PC-3 (cell line): Measurements from ENCODE around the gene AUP1. TPM values are rescaled to one million over a fixed set of nuclear protein-coding genes. Genes with fewer than 3 reads are reported as not detected.
"Not testable (repeated sequence)": the region's sequence is repeated elsewhere in the genome, so short reads cannot be mapped to it uniquely, and the experiment has no call there.

ENCODE experiments used
- ATAC-seq: fragments of 200-7000 bp; cut with Tn5 transposase; 2 replicates; pipeline ENCODE4 v1.9.1; 2020; ENCODE audit warnings: mild to moderate bottlenecking, moderate library complexity
- BruUV-seq: library from RNA; stranded (reverse); fragments of 400-500 nt; replicated peaks from 2 replicates; lab custom pipeline; 2021; lab: Mats Ljungman, UMichigan
- CTCF ChIA-PET: fragments of 300-600 bp; sonication (Branson Sonifier 250); formaldehyde crosslinking; loops from one replicate; lab custom pipeline; 2022; ENCODE audit warnings: antibody characterized with exemption; lab: Charles Lee
- POLR2A ChIA-PET: fragments of 300-600 bp; sonication (Branson Sonifier 250); formaldehyde crosslinking; loops from one replicate; lab custom pipeline; 2022; ENCODE audit warnings: antibody characterized with exemption; ENCODE audit not compliant: unreplicated experiment; lab: Charles Lee
- DNase-seq: peaks from one replicate; pipeline ENCODE4 v3.0.0-alpha.2; 2015
- H2AFZ ChIP-seq: fragments of 300-600 bp; sonication (generic); 2 replicates; pipeline ENCODE4 v1.6.0; 2016; ENCODE audit warnings: antibody characterized with exemption, low read length
- H3F3A ChIP-seq: fragments of 300-600 bp; sonication (generic); one replicate; pipeline ENCODE4 v1.6.0; 2017; ENCODE audit warnings: antibody characterized with exemption, low read length, control low read depth, mild to moderate bottlenecking; ENCODE audit not compliant: unreplicated experiment
- H3K27ac ChIP-seq: fragments of 300-600 bp; sonication (generic); 2 replicates; pipeline ENCODE4 v1.5.1; 2016; ENCODE audit warnings: mild to moderate bottlenecking, low read length
- H3K27me3 ChIP-seq: fragments of 300-600 bp; sonication (generic); 2 replicates; pipeline ENCODE4 v1.6.1; 2016; ENCODE audit warnings: low read length, mixed read lengths
- H3K36me3 ChIP-seq: fragments of 300-600 bp; sonication (generic); 2 replicates; pipeline ENCODE4 v1.6.1; 2016; ENCODE audit warnings: low read depth, mixed run types, low read length, mixed read lengths
- H3K4me1 ChIP-seq: fragments of 300-600 bp; sonication (generic); 2 replicates; pipeline ENCODE4 v1.5.1; 2016; ENCODE audit warnings: low read length; ENCODE audit not compliant: insufficient read depth
- H3K4me2 ChIP-seq: fragments of 300-600 bp; sonication (generic); 2 replicates; pipeline ENCODE4 v1.6.0; 2016; ENCODE audit warnings: low read length
- H3K4me3 ChIP-seq: fragments of 300-600 bp; sonication (generic); 2 replicates; pipeline ENCODE4 v1.5.1; 2016; ENCODE audit warnings: mild to moderate bottlenecking, low read length, mixed read lengths
- H3K79me2 ChIP-seq: fragments of 300-600 bp; sonication (generic); 2 replicates; pipeline ENCODE4 v1.6.1; 2017; ENCODE audit warnings: low read length, mixed read lengths
- H3K9ac ChIP-seq: fragments of 300-600 bp; sonication (generic); 2 replicates; pipeline ENCODE4 v1.6.0; 2016; ENCODE audit warnings: mild to moderate bottlenecking, low read length
- H3K9me2 ChIP-seq: fragments of 300-600 bp; sonication (generic); replicated peaks from 2 replicates; pipeline ENCODE4 v1.6.1; 2016; ENCODE audit warnings: mixed run types, low read length, mixed read lengths
- H3K9me3 ChIP-seq: fragments of 300-600 bp; sonication (generic); 2 replicates; pipeline ENCODE4 v1.6.1; 2016; ENCODE audit warnings: low read length, mixed read lengths
- H4K20me1 ChIP-seq: fragments of 300-600 bp; sonication (generic); 2 replicates; pipeline ENCODE4 v1.6.1; 2016; ENCODE audit warnings: low read length, mixed read lengths
- CTCF ChIP-seq: fragments of 300-600 bp; sonication (generic); conservative IDR thresholded peaks from 2 replicates; pipeline ENCODE4 v1.5.1; 2017; ENCODE audit warnings: antibody characterized with exemption, low read depth, mild to moderate bottlenecking, low read length
- EZH2 ChIP-seq: fragments of 300-600 bp; sonication (generic); IDR thresholded peaks from one replicate; pipeline ENCODE4 v1.6.1; 2017; ENCODE audit warnings: antibody characterized with exemption, mild to moderate bottlenecking, low read length; ENCODE audit not compliant: unreplicated experiment
- EZH2phosphoT487 ChIP-seq: fragments of 300-600 bp; sonication (generic); IDR thresholded peaks from 2 replicates; pipeline ENCODE4 v1.6.1; 2018; ENCODE audit warnings: mild to moderate bottlenecking, antibody characterized with exemption, low read length, borderline replicate concordance
- intact Hi-C: fragments of 100-400 bp; cut with micrococcal nuclease; formaldehyde crosslinking; loops from 2 replicates; pipeline ENCODE4 v1.9.0; 2023
- total RNA-seq: library from RNA; depleted of rRNA; stranded (reverse); fragments of >200 nt; gene quantifications from 2 replicates; pipeline ENCODE4 v1.2.3, GENCODE V29; 2014

AUP1 gene
- total RNA-seq, 1 experiment from 2014 or later = 233 TPM

- Histone ChIP-seq H3K4me1 (peaks cover 9% of the 10 kb centered on the region), H2AFZ (no peak overlapping the region), H3K27ac (no peak overlapping the region), H3F3A (no peaks in the 10 kb centered on the region), H3K27me3 (no peaks in the 10 kb centered on the region), H3K79me2 (no peaks in the 10 kb centered on the region), H3K9ac (no peak overlapping the region), H3K36me3 (peaks cover 28% of the 10 kb centered on the region), H3K4me2 (no peak overlapping the region), H3K4me3 (no peak overlapping the region), H3K9me2 (no peaks in the 10 kb centered on the region), H3K9me3 (no peaks in the 10 kb centered on the region), H4K20me1 (no peaks in the 10 kb centered on the region)
- BruUV-seq = no TSS peak
- DNase-seq (no peak), ATAC-seq (no peak)
- intact Hi-C loops = no loop called here
- TF ChIP-seq EZH2 = no peak
- ChIA-PET CTCF (no interaction called here), POLR2A (no interaction called here)
Measured at GRCh38 chr2:74489906-74490305, 39.6 kb downstream of the AUP1 start.

DNA sequence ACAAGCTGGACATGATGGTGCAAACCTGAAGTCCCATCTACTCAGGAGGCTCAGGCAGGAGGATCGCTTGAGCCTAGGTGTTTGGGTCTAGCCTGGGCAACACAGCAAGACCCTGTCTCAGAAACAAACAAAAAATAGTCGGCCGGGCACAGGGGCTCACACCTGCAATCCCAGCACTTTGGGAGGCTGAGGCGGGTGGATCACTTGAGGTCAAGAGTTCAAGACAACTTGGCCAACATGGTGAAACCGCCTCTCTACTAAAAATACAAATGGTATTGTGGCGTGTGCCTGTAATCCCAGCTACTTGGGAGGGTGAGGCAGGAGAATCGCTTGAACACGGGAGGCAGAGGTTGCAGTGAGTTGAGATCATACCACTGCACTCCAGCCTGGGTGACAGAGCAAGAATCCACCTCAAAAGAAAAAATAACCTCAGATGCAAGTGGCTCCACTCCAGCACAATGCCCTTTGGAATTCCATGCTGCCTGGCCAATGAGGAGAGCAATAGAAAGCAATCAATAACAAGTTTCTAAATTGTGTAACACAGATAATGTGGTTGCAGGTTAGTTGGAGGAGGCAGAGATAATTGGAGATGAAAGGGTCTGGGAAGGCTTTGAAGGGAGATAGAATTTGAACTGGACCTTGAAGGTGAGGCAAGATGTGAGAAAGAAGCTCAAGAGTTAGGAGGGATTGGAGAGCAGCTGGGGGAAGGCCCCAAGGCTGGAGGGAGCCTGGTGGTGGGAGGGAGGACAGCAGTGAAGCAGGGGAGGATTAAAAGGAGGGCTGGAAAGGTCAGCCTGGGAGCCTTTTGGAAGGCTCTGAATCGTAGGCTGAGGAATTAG lies 40.6 kb downstream of the AUP1 start:
- CTCF ChIA-PET = no interaction called here
- H3K9me3 ChIP-seq = no peaks in the 10 kb centered on the region
- H3K4me3 ChIP-seq = no peak overlapping the region
- H3K36me3 ChIP-seq = peaks cover 22% of the 10 kb centered on the region
- H3F3A ChIP-seq = no peaks in the 10 kb centered on the region
- POLR2A ChIA-PET = no interaction called here
- H2AFZ ChIP-seq = no peak overlapping the region
- H3K9me2 ChIP-seq = no peaks in the 10 kb centered on the region
- no peaks in the 10 kb centered on the region for H4K20me1 ChIP-seq
- H3K27me3 ChIP-seq = no peaks in the 10 kb centered on the region
- no peak overlapping the region for H3K4me2 ChIP-seq
- no peak overlapping the region for H3K27ac ChIP-seq
- H3K79me2 ChIP-seq = peaks cover 7% of the 10 kb centered on the region
- BruUV-seq = no TSS peak
- intact Hi-C loops = no loop called here
- TF ChIP-seq CTCF (no peak), EZH2phosphoT487 (no peak), EZH2 (no peak)
- DNase-seq (no peak), ATAC-seq (no peak)
- no peak overlapping the region for H3K9ac ChIP-seq
- H3K4me1 ChIP-seq = peaks cover 11% of the 10 kb centered on the region

GRCh38 chr2:74486141-74486540 lies 43.4 kb downstream of the AUP1 start:
- no peaks in the 10 kb centered on the region for H3F3A ChIP-seq
- H3K9ac ChIP-seq = no peak overlapping the region
- H3K36me3 ChIP-seq = peaks cover 4% of the 10 kb centered on the region; the same call in 1 of the 2 replicates
- intact Hi-C loops = no loop called here
- no peaks in the 10 kb centered on the region for H3K27me3 ChIP-seq
- H3K4me1 ChIP-seq = peaks cover 20% of the 10 kb centered on the region
- no peak overlapping the region for H2AFZ ChIP-seq
- H3K4me2 ChIP-seq = no peak overlapping the region
- no peaks in the 10 kb centered on the region for H3K9me2 ChIP-seq
- no peak for DNase-seq
- no peak for ATAC-seq
- TF ChIP-seq EZH2phosphoT487 (no peak), EZH2 (no peak), CTCF (no peak)
- BruUV-seq = no TSS peak
- no peak overlapping the region for H3K4me3 ChIP-seq
- no peaks in the 10 kb centered on the region for H3K9me3 ChIP-seq
- no peak overlapping the region for H3K27ac ChIP-seq
- no peaks in the 10 kb centered on the region for H4K20me1 ChIP-seq
- CTCF ChIA-PET = no interaction called here
- POLR2A ChIA-PET = no interaction called here
- peaks cover 30% of the 10 kb centered on the region for H3K79me2 ChIP-seq

- peaks cover 50% of the 10 kb centered on the region for H3K79me2 ChIP-seq
Measured at GRCh38 chr2:74483675-74484164, 45.8 kb downstream of the AUP1 start.

More at GRCh38 chr2:74483675-74484164, 45.8 kb downstream of the AUP1 start:
- H3K9me2 ChIP-seq, ATAC-seq, H3K27ac ChIP-seq, H3K9me3 ChIP-seq, POLR2A ChIA-PET, BruUV-seq, H4K20me1 ChIP-seq, H3K27me3 ChIP-seq, DNase-seq, H3F3A ChIP-seq, H3K36me3 ChIP-seq: not testable (repeated sequence)
- Histone ChIP-seq H3K4me3 (peak overlapping the region; percentile 84), H2AFZ (peak overlapping the region; percentile 97), H3K9ac (peak overlapping the region; percentile 84), H3K4me1 (peaks cover 29% of the 10 kb centered on the region), H3K4me2 (peak overlapping the region; percentile 91)
- intact Hi-C loops = loop anchor here (1.0 kb wide), 5 partner anchors 15 to 104 kb away; partner anchors contain the start of genes AUP1, HTRA2, PCGF1 and WBP1
- CTCF ChIA-PET = interaction anchor here (0.8 kb wide), 1 partner anchor 31 kb away, joined by 7 read pairs; the partner anchor contains the start of gene TLX2
